ENCODE results near the gene COQ2. TPM values are rescaled to one million over a fixed set of nuclear protein-coding genes. Genes with fewer than 3 reads are reported as not detected.

The COQ2 gene
- total and polyA plus RNA-seq, 2 of the 13 experiments (the other 11 are each of a cell fraction or from before 2014, with no cell fraction given) = 10.1 to 17.3 TPM

DNA sequence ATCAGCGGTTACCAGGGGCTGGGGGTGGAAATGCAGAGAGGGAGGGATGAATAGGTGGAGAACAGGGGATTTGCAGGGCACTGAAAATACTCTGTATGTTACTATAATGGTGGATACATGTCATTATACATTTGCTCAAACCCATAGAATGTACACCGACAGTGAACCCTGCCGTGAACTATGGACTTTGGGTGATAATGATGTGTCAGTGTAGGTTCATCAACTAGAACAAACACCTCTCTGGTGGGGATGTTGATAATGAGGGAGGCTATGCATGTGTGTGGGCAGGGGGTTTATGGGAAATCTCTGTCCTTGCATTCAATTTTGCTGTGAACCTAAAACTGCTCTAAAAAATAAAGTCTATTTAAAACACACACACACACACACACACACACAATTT lies 38.5 kb upstream of the COQ2 start (continued):
- TF ChIP-seq, protein P1, sequence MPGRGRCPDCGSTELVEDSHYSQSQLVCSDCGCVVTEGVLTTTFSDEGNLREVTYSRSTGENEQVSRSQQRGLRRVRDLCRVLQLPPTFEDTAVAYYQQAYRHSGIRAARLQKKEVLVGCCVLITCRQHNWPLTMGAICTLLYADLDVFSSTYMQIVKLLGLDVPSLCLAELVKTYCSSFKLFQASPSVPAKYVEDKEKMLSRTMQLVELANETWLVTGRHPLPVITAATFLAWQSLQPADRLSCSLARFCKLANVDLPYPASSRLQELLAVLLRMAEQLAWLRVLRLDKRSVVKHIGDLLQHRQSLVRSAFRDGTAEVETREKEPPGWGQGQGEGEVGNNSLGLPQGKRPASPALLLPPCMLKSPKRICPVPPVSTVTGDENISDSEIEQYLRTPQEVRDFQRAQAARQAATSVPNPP (CRISPR knock-in tag; IDR thresholded peaks at IDR 0.05) = no peak
- TF ChIP-seq, protein P2, sequence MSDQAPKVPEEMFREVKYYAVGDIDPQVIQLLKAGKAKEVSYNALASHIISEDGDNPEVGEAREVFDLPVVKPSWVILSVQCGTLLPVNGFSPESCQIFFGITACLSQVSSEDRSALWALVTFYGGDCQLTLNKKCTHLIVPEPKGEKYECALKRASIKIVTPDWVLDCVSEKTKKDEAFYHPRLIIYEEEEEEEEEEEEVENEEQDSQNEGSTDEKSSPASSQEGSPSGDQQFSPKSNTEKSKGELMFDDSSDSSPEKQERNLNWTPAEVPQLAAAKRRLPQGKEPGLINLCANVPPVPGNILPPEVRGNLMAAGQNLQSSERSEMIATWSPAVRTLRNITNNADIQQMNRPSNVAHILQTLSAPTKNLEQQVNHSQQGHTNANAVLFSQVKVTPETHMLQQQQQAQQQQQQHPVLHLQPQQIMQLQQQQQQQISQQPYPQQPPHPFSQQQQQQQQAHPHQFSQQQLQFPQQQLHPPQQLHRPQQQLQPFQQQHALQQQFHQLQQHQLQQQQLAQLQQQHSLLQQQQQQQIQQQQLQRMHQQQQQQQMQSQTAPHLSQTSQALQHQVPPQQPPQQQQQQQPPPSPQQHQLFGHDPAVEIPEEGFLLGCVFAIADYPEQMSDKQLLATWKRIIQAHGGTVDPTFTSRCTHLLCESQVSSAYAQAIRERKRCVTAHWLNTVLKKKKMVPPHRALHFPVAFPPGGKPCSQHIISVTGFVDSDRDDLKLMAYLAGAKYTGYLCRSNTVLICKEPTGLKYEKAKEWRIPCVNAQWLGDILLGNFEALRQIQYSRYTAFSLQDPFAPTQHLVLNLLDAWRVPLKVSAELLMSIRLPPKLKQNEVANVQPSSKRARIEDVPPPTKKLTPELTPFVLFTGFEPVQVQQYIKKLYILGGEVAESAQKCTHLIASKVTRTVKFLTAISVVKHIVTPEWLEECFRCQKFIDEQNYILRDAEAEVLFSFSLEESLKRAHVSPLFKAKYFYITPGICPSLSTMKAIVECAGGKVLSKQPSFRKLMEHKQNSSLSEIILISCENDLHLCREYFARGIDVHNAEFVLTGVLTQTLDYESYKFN (CRISPR knock-in tag; conservative IDR thresholded peaks at IDR 0.05) = peak; percentile 78
- TF ChIP-seq ZNF768 (CRISPR knock-in tag; IDR thresholded peaks at IDR 0.05) (no peak), ZMYM4 (CRISPR knock-in tag; IDR thresholded peaks at IDR 0.05) (peak; percentile 42; the same call in 1 of the 2 replicates), FOSL2 (CRISPR knock-in tag; IDR thresholded peaks at IDR 0.05) (0 out of 2 replicates have a peak, but pooled peaks have one; percentile 35), ZNF567 (CRISPR knock-in tag; IDR thresholded peaks at IDR 0.05; ENCODE audit: borderline replicate concordance) (no peak), ZBTB20 (CRISPR knock-in tag; IDR thresholded peaks at IDR 0.05; ENCODE audit: borderline replicate concordance, low read depth) (peak; percentile 86; the same call in 1 of the 2 replicates), SOX6 (IDR thresholded peaks at IDR 0.05) (no peak), SOX6 (CRISPR knock-in tag; IDR thresholded peaks at IDR 0.05) (peak; percentile 52; the same call in 1 of the 2 replicates), HDAC6 (IDR thresholded peaks at IDR 0.05; ENCODE audit: low read depth, low read length) (no peak), CREB1 (IDR thresholded peaks at IDR 0.05) (no peak), CREB1 (CRISPR knock-in tag; IDR thresholded peaks at IDR 0.05) (no peak), KDM6A (CRISPR knock-in tag; IDR thresholded peaks at IDR 0.05; ENCODE audit: low read depth) (peak; percentile 54; the same call in 1 of the 2 replicates), TBL1XR1 (IDR thresholded peaks at IDR 0.05; ENCODE audit: borderline replicate concordance, low read length, partially characterized antibody) (no peak), FOXK1 (CRISPR knock-in tag; IDR thresholded peaks at IDR 0.05; ENCODE audit: borderline replicate concordance, low read depth) (peak; percentile 46; the same call in 1 of the 2 replicates), ZNF143 (CRISPR knock-in tag; IDR thresholded peaks at IDR 0.05) (peak; percentile 59; the same call in 1 of the 2 replicates), SOX13 (IDR thresholded peaks at IDR 0.05) (no peak), SOX13 (CRISPR knock-in tag; conservative IDR thresholded peaks at IDR 0.05 in 1 of 2, IDR thresholded peaks at IDR 0.05 in 1 of 2) (peak in 1 of 2 experiments; percentile 39; a peak in 1 of 4 replicates), REXO4 (CRISPR knock-in tag; IDR thresholded peaks at IDR 0.05; ENCODE audit: borderline replicate concordance) (no peak), TEAD3 (CRISPR knock-in tag; optimal IDR thresholded peaks at IDR 0.05; ENCODE audit: borderline replicate concordance) (peak; percentile 49), FOXA3 (CRISPR knock-in tag; IDR thresholded peaks at IDR 0.05) (peak; percentile 51; the same call in 1 of the 2 replicates)
- TF ChIP-seq, protein P3, sequence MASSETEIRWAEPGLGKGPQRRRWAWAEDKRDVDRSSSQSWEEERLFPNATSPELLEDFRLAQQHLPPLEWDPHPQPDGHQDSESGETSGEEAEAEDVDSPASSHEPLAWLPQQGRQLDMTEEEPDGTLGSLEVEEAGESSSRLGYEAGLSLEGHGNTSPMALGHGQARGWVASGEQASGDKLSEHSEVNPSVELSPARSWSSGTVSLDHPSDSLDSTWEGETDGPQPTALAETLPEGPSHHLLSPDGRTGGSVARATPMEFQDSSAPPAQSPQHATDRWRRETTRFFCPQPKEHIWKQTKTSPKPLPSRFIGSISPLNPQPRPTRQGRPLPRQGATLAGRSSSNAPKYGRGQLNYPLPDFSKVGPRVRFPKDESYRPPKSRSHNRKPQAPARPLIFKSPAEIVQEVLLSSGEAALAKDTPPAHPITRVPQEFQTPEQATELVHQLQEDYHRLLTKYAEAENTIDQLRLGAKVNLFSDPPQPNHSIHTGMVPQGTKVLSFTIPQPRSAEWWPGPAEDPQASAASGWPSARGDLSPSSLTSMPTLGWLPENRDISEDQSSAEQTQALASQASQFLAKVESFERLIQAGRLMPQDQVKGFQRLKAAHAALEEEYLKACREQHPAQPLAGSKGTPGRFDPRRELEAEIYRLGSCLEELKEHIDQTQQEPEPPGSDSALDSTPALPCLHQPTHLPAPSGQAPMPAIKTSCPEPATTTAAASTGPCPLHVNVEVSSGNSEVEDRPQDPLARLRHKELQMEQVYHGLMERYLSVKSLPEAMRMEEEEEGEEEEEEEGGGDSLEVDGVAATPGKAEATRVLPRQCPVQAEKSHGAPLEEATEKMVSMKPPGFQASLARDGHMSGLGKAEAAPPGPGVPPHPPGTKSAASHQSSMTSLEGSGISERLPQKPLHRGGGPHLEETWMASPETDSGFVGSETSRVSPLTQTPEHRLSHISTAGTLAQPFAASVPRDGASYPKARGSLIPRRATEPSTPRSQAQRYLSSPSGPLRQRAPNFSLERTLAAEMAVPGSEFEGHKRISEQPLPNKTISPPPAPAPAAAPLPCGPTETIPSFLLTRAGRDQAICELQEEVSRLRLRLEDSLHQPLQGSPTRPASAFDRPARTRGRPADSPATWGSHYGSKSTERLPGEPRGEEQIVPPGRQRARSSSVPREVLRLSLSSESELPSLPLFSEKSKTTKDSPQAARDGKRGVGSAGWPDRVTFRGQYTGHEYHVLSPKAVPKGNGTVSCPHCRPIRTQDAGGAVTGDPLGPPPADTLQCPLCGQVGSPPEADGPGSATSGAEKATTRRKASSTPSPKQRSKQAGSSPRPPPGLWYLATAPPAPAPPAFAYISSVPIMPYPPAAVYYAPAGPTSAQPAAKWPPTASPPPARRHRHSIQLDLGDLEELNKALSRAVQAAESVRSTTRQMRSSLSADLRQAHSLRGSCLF (CRISPR knock-in tag; IDR thresholded peaks at IDR 0.05; ENCODE audit: borderline replicate concordance) = no peak

Data from HepG2 (cell line).